IMR-90 (cell line): Measurements from ENCODE around the gene KCNAB3. TPM values are rescaled to one million over a fixed set of nuclear protein-coding genes. Genes with fewer than 3 reads are reported as not detected.

Source experiments
- CTCF ChIP-seq: conservative IDR thresholded peaks from 2 replicates; pipeline ENCODE4 v1.5.1; 2012; ENCODE audit warnings: mild to moderate bottlenecking, low read depth, low read length, improper control_type of control experiment
- polyA plus RNA-seq, 3 experiments: library from polyadenylated mRNA; depleted of rRNA; stranded (reverse); fragments of >200 nt; gene quantifications; 2 replicates each; pipeline ENCODE4 v1.2.3, GENCODE V29; 2012; ENCODE audit warnings: low replicate concordance in 1 of 3
- total RNA-seq: library from RNA; depleted of rRNA; stranded (reverse); fragments of >200 nt; gene quantifications from 2 replicates; pipeline ENCODE4 v1.2.3, GENCODE V29; 2012

The KCNAB3 gene
- total and polyA plus RNA-seq, 2 of the 4 experiments (the other 2 are of a cell fraction), result 0.36 to 4.2 TPM

DNA sequence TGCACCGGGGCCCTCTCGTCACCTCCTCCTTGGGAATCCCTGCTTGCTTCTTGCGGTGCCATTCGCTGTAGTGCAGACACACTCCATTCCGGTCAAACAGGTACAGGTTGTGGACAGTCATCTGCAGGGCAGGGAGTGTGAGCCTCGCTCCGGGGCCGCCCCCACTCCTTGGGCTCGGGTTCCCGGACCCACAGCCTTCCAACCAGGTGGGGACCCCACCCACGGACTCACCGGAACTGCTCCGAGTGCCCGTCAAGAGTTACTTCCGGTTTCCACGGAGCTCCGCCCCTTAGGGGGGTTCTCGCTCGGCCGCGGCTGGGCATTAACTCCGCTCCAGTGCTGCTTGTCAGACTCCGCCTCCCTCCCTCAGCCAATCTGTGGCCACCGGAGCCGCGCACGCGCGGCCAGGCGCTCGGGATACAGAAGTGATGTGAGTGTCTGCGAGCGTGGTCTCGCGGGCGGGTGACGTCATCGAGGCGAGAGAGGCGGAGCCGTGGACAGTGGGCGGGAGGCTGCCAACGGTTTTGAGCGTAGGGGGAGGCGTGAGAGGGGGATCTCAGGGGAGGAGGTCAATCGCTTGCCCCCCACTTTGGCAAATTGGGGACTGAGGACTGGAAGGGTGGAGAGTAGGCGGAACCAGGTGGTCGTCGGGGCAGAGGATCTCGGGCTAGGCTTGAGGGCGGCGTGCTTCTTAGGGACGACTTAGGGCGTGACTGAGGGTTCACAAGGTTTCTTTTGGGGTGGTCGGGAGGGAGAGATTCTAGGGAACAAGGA lies 2.2 kb upstream of the KCNAB3 start, which contains the start of the genes CNTROB and TRAPPC1 (continued):
- TF ChIP-seq CTCF, result no peak
